ENCODE measurements around the gene GLT8D1.

The GLT8D1 gene

DNA sequence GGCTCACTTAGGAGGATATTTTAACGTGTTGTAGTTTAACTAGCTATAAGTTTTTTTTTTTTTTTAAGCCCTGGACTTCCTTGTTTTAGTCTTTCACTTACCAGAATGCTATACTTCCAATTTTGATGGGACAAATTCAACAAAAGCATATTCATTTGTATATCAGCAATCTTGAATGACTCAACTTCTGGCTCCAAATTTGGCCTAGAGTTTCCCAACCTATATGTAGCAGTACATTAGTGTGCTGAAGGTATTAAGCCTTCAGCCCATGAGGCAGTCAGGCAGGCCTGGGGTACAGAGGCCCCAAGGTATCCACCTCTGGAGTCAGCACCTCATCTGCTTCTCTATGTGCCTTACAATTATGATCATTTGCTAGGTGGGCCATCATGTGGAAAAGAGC is 25.8 kb downstream of the GLT8D1 start:
- DNase-seq: peak; percentile 15 to 64 (median 26)

DNA sequence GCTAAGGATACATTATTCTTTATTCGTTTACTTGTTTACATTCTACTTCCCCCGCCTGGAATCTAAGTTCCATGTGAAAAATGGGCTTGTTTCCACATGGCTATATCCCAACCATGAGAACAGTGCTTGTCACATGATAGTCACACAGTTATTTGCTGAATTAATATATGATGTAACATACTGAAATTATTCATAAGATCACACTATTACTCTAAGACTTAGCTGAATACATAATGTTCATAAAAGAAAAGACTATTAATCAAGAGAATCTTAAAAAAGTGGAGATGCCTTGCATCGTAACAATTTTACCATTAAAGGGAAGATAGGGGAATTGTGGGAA is 26.4 kb downstream of the GLT8D1 start:
- DNase-seq: peak; percentile 7 to 31 (median 19)

DNA sequence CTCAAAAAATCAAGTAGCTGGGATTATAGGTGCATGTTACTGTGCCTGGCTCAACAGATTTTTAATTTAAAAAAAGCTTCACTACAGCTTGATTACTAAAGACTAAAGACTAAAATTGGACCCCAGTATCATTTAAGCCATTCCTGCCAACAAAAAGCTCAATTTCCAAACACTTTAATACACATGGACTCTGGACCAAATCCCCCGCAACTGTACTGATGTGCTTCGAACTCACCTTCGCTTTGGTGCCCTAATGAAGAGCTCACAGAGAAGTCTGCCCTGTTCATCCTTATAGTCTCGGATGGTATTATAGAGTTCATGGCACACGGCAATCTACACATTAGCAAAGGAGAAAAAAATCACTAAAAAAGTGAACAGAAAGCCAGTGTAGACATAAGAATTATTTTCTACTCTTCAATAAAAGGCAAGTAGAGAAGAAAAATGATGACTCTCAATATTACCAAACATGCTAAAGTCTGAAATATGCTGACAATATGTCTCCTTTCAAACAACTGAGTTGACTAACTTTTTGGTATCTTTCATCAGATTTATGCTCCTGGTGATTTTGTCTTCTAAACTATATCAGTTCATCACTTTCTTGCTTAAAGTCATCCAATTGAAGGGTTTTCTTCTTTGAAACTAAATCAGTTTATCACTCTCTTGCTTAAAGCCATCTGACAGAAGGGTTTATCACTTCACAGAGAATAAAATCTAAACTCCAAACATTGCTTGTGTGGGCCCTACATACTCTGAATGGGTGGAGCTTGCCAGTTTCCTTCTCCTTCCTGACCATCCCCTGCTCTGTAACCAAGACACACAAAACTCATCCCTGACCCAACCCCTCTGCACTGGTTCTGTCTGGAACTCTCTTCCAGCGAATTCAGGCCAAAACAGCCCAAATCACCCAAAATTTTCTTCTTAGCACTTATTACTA is 27.1 kb downstream of the GLT8D1 start:
- peak; percentile 22 to 40 (median 29) for DNase-seq

DNA sequence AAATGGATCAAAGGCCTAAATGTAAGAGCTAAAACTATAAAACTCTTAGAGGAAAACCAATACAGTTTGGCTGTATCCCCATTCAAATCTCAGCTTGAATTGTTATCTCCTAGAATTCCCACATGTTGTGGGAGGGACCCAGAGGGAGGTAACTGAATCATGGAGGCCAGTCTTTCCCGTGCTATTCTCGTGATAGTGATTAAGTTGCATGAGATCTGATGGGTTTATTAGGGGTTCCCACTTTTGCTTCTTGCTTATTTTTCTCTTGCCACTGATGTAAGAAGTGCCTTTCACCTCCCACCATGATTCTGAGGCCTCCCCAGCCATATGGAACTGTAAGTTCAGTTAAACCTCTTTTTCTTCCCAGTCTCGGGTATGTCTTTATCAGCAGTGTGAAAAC is 29.4 kb downstream of the GLT8D1 start:
- DNase-seq: peak in 2 of 3 donors; percentile 6 to 46

DNA sequence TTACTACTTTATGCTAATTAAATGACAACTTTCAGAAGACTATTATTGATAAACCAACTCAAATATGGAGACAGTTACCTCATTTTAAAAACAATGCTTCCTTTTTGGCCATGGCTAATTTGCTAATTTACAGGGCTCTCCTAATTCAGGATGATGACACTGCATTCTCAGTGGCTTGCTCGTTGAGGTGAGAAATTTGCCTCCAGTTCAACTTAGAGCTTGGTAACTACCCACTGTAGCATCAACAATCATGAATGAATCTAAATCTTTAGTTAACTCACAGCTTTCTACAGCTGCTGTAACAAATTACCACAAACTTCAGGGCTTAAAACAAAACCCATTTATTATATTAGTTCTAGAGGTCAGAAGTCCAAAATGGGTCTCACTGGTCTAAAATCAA is 33.9 kb downstream of the GLT8D1 start:
- DNase-seq: no peak

DNA sequence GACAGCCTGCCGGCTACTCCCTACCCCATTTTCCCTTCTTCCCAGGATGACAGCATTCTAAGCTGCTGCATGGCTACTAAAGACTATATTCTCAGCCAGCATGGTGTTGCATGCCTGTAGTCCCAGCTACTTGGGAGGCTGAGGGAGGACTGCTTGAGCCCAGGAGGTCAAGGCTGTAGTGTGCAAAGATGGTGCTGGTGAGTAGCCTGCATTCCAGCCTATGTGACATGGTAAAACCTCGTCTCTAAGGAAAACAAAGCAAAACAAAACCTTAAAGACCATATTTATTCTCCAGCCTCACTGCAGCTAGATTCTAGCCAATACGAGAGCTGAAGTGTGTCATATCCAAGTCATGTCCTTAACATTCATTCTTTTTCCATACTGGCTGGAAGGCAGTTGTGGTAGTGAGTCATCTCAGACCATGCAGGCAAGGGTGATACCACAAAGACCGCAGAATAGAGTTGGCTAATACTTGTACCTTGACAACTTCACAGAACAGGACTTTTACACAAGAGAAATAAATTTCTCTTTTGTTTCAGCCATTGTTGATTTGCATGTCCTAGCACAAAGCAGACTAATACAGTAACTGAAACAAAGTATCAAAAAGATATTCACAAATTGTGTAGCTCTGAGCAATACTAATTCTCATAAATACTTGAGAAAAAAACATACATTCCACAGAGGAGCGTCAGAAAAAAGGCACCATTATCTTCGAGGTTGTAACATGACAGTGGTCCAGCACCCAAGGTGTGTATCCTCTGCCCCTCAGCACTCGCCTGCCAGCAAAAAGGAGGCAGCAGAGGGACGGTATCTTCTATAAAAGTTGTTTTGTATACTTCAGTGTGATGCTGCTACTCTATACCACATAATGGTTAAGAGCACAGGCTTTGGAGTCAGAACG is 34.7 kb downstream of the GLT8D1 start:
- DNase-seq: peak; percentile 68 to 91 (median 84)

DNA sequence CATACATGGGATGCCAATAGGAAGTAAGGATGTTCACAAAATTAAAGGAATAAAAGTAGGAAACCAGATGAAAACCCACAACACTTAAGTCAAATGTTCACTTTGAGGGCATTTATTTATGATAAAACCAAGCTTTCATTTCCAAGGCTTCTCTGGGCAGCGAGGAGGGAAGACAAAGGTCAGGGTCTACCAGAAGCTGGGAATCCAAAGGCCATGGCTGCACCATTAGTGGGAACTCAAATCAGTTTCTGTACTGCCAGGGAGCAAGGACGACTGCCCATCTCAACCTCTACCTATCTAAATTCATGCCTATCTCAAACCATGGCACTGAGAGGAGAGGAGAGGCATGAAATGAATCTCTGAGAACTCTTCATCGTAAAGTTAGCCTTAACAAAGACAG is 42.5 kb downstream of the GLT8D1 start:
- peak in 1 of 3 donors; percentile 8 for DNase-seq

DNA sequence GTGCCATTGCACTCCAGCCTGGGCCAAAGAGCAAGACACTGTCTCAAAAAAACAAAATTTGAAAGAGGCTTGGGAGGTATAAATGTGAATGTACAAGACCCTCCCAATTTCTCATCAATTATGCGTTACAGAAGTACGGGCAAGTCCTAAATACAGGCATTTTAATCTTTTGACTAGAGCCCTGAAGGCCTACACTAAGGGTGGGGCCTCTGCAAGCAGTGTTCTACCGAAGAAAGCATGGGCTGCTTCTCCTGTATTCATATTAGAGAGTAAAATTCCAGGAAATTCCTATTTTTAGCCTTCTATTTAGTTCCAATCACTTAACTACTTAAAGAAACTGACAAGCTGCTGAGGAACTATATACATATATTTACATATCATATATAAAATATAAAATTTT is 45.5 kb downstream of the GLT8D1 start:
- DNase-seq: peak in 1 of 3 donors; percentile 5

DNA sequence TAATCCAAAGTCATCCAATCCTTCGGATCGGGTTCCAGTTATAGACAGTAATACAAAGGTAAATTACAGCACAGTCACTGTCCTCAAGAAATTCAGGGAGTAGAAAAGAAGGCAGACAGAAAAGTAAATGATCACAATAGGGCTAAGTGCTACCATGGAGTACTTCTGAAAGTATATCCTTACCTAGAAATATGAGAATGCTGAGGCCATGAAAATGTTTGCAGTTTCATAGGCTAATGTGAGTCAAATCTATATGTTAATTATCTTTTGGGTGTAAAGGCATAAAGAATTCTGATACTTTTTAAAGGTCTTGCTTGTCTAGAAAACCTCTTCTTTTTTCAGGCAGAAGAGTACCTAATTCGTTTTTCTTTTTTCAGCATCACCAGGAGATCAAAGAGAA is 49.7 kb downstream of the GLT8D1 start:
- DNase-seq: peak in 1 of 3 donors; percentile 16

DNA sequence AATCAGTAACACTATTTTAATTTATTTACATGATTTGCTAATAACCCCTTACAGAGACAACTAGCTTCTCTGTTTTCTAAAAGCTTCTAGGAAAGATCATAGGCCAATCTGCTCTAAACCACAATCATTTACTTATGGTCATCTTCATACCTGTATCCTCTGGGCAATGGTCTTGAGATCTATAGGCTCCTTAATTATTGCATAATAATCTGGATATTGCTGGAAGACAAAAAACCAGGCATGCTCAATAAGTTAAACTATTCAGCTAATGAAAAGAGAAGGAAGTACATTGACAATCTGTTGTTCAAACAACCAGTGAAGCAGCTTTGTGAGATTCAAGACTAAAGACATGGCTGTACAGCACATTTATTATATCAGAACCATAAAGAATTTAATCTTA is 54.0 kb downstream of the GLT8D1 start:
- no peak for DNase-seq

DNA sequence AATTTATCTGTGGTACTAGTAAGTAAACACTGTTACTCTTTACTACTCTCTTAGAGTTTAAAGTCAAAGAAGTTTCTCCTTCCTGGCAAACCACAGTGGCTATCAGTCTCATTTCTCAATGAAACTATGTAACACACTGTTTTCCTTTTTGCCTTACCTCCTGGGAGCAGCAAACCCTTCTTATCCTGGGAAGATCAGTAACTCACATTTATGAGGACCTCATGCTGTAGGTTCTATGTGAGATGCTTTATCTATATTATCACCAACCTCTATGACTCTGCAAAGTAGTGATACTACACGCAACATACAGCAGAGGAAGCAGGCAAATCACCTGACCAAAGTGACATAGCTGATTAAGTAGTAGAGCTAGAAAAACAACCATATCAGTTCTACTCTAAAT is 55.2 kb downstream of the GLT8D1 start:
- no peak for DNase-seq

DNA sequence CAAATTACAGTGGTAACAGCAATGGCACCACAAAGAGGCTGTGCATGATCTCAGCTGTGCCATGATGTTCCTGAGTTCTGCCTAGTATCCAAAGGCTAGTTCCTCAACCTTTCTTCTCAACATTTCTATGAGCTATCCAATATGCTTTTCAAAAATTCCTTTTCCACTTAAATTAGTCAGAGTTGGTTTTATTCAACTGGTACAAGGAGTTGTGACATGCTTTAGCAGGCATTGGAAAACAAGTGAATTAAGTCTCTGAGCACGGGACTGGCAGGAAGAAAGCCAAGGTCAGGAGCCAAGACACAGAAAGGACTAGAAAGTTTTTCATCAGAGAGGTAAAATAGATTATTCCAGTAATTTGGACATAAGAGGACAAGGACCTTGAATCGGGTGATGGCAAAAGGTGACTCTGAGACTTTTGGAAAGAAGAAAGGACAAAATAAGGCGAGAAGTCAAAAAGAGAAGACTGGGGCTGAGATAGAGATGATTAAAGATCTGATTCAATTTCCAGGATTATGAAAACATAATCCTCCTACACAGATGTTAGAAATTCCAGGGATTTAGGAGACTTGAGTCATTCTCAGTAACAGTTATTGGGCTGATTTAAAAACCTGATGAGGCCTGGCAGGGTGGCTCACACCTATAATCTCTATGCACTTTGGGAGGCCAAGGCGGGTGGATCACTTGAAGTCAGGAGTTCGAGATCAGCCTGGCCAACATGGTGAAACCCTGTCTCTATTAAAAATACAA is 56.0 kb downstream of the GLT8D1 start:
- no peak for DNase-seq

DNA sequence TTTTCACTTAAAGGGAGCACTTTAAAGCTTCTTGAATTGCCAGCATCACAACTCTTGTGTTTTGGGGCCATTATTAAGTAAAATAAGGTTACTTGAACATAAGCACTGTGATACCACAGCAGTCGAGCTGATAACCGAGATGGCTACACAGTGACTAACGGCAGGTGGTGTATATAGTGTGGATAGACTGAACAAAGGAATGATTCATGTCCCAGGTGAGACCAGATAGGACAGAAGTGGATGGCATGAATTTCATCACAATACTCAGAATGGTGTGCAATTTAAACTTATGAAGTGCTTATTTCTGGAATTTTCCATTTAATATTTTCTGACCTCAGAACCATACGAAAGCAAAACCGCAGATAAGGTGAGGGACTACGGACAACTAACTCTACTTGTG is 60.0 kb downstream of the GLT8D1 start:
- DNase-seq: no peak
